ENCODE results near the gene SSH3. TPM values are rescaled to one million over a fixed set of nuclear protein-coding genes. Genes with fewer than 3 reads are reported as not detected.

Gene SSH3
- total RNA-seq, 6 donors from 2014 or later, result 35.9 to 99.2 (median 53.8) TPM

DNA sequence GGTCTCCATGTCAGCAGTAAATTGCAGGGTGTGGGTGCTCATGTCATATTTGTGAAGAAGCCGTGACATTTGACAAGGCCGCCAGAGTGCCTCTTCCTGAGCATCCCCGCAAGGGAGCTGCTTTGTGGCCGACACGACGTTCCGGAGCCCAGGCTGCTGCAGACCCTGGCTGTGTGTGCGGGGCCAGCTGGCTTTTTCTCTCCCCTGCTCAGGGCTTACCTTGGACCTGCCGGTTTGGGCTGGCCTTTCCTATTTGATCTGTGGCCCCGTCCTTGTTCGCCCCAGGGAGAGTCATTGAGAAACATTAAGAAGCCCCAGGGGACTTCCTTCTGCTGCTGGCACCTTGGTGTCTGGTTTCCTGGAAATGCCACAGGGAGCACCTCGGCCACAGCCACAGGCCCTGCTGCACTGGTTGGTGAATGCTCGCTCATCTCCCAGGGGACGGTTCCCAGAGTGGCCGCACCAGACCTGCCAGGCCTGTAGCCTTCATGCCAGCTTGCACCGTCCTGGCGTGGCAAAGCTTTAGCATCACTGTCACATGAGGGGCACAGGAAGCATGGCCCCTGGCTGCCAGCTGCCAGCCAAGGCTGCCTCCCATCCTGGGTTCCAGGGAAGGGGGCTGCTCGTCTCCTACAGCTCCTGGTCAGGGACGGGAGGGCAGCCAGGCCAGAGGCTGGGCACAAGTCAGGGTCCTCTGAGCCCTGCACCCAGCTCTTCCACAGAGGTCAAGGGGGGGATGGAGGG lies 31.6 kb upstream of the SSH3 start:
- ATAC-seq (ENCODE audit: low FRiP score in 2 of 2), result no peak
- WGBS, 2 donors, result 24 to 40% methylated on average over 2 to 19 of the region's 19 CpGs
- Histone ChIP-seq H3K27me3 (no peaks in the 10 kb centered on the region), H3K4me1 (peaks cover 93 to 96% (median 95%) of the 10 kb centered on the region in 4 donors), H3K27ac (peak overlapping the region; percentile 80 to 99 (median 94)), H3K9me3 (no peaks in the 10 kb centered on the region), H3K4me3 (peak overlapping the region in 2 of 4 donors; percentile 16 to 99), H3K36me3 (peaks cover 0 to 16% (median 3%) of the 10 kb centered on the region in 4 donors)
- DNase-seq, result peak; percentile 53 to 66
- TF ChIP-seq, protein P1, sequence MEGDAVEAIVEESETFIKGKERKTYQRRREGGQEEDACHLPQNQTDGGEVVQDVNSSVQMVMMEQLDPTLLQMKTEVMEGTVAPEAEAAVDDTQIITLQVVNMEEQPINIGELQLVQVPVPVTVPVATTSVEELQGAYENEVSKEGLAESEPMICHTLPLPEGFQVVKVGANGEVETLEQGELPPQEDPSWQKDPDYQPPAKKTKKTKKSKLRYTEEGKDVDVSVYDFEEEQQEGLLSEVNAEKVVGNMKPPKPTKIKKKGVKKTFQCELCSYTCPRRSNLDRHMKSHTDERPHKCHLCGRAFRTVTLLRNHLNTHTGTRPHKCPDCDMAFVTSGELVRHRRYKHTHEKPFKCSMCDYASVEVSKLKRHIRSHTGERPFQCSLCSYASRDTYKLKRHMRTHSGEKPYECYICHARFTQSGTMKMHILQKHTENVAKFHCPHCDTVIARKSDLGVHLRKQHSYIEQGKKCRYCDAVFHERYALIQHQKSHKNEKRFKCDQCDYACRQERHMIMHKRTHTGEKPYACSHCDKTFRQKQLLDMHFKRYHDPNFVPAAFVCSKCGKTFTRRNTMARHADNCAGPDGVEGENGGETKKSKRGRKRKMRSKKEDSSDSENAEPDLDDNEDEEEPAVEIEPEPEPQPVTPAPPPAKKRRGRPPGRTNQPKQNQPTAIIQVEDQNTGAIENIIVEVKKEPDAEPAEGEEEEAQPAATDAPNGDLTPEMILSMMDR (IDR thresholded peaks at IDR 0.05), result no peak
- TF ChIP-seq POLR2A (IDR thresholded peaks at IDR 0.05), result no peak
- TF ChIP-seq EP300 (IDR thresholded peaks at IDR 0.05), result no peak
- TF ChIP-seq POLR2AphosphoS5 (IDR thresholded peaks at IDR 0.05), result no peak

DNA sequence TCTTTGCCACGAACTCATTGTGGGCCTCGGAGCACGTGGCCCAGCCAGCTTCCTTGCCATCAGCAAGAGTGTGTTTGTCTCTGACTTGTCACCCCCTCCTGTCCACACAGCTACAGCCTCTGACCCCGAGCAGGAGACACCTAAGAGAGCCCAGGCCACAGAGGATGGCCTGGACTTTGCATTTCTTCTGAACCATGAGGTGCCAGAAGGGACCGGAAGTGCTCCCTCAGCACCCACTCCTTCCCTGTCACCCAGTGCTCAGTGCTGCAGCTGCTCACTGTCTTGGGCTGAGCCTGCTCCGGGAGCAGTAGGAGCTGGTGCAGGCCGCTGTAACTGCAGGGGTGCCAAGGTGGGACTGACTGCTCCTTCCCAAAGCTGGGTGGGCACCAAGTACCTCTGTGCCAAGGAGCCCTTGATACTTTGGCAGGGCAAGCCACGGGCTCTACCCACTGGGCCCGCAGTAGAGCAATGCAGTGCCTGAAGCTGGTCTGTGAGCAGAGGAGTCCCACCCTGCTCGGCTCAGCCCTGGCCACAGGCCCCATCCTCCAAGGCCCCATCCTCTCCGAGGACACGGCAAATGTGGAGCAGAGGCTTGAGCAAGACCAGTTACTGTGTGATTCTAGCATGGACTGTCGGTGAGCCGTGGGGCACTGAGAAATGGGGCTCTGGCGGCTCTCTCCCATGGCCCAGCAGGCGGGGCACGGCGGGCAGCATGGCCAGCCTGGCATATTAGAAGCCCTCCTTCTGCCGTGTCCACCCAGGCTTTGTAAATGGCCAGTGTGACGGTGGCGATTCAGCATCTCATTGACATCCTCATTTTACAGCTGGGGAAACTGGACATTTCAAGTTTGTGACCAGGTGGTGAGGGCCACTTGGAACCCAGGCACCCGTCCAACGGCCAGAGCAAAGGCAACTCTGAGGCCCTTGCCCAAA lies 30.7 kb upstream of the SSH3 start:
- Histone ChIP-seq H3K27me3 (no peaks in the 10 kb centered on the region), H3K9me3 (no peaks in the 10 kb centered on the region), H3K4me3 (peak overlapping the region in 2 of 4 donors; percentile 1 to 16), H3K27ac (peak overlapping the region; percentile 80 to 99 (median 94)), H3K4me1 (peaks cover 98 to 100% (median 100%) of the 10 kb centered on the region in 4 donors), H3K36me3 (peaks cover 0 to 16% (median 3%) of the 10 kb centered on the region in 4 donors)
- ATAC-seq (ENCODE audit: low FRiP score in 2 of 2), result peak in 1 of 2 donors; percentile 13
- 33 to 63% methylated on average over 4 to 20 of the region's 23 CpGs for WGBS, 2 donors
- DNase-seq, result peak; percentile 33 to 75
- TF ChIP-seq POLR2AphosphoS5 (IDR thresholded peaks at IDR 0.05), result no peak

DNA sequence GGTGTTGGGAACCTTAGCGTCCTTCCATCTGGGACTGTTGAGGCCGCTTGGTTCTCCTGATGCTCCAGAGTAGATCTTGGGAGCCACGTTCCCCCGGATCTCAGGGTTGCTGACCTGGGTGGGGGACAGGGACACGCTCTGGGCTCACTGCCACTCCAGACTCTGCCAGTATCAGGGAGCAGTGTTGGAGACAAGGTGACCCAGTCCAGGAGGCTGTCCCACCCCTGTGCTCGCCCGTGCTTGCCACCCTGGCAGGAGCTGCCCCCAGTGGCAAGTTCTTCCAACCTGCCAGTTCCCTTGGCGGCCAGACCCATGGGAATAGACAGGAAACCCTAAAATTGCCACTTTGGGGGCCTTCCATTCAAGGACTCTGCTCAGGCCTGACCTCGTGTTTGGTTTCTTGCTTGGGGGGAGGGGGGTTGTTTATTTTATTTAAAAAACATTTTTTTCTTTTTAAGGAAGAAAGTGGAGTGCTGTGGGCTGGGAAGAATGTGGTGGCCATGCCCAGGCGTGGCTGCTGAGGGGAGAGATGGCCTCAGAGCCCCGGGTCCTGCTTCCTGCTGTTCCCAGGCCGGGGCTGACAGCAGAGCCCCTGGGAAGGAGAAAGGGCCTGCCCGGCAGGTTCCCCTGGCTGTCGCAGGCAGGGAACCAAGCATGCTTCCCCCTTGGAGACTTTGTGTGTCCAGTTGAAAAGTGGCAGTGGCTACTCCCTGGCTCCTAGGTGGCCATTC lies 29.9 kb upstream of the SSH3 start:
- DNase-seq (peak in 1 of 2 donors; percentile 68), ATAC-seq (ENCODE audit: low FRiP score in 2 of 2) (no peak)
- 22 to 45% methylated on average over 11 to 14 of the region's 14 CpGs for WGBS, 2 donors
- H3K36me3 ChIP-seq, result peaks cover 0 to 17% (median 4%) of the 10 kb centered on the region in 4 donors
- H3K4me3 ChIP-seq, result no peak overlapping the region
- H3K9me3 ChIP-seq, result no peaks in the 10 kb centered on the region
- H3K27me3 ChIP-seq, result no peaks in the 10 kb centered on the region
- no peak for TF ChIP-seq POLR2A (IDR thresholded peaks at IDR 0.05)
- TF ChIP-seq POLR2AphosphoS5 (IDR thresholded peaks at IDR 0.05), result no peak
- TF ChIP-seq EP300 (IDR thresholded peaks at IDR 0.05), result no peak
- TF ChIP-seq, protein P1 (IDR thresholded peaks at IDR 0.05), result no peak
- H3K4me1 ChIP-seq, result peaks cover 98 to 100% (median 100%) of the 10 kb centered on the region in 4 donors
- peak overlapping the region; percentile 80 to 99 (median 94) for H3K27ac ChIP-seq

DNA sequence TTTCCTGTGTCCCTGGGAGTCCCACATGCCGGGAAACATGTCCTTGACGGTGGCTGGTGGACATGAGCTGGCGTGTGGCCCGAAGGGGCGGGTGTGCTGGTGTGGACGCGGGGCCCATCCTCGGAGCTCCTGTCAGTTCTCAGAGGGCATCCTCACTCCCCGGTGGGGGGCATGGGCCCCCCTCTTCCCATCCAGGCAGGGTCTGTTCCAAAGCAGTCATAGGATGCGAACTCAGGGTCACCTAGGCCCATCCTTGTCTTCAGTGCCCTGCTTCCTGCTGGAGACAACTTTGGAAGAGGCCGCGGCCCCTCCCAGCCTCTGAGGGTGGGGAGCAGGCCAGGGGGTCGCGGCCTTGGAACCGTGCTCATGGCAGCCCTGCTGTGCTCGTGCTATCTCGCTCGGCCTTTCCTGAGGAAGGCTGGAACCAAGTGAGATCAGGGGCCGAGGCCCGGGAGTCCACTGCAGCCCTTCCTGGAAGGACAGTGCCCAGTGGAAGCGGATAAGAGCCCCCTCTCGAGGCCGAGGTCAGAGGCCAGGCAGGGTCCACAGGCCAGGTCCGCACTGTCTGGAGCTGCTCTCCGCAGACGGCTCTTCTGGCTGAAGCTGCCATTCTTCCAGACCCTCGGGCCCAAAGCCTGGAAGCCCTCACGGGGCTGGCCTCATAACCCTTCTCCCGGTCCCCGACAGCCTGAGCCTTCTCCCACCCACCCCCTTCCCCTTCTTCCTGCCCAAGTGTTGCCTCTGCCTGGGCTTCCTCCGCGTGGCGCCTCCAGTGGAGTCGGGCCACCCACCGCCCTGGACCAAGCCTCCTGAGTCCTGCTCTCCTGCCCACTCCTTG lies 28.3 kb upstream of the SSH3 start:
- DNase-seq, result peak; percentile 31 to 76
- H3K27ac ChIP-seq, result peak overlapping the region; percentile 92 to 99 (median 97)
- H3K4me1 ChIP-seq, result peaks cover 91 to 100% (median 96%) of the 10 kb centered on the region in 4 donors
- H3K9me3 ChIP-seq, result no peaks in the 10 kb centered on the region
- no peak for ATAC-seq (ENCODE audit: low FRiP score in 2 of 2)
- 52 to 61% methylated on average over 15 to 24 of the region's 35 CpGs for WGBS, 2 donors
- H3K27me3 ChIP-seq, result no peaks in the 10 kb centered on the region
- peak overlapping the region in 1 of 4 donors; percentile 0 for H3K4me3 ChIP-seq
- TF ChIP-seq EP300 (IDR thresholded peaks at IDR 0.05) (no peak), POLR2A (IDR thresholded peaks at IDR 0.05) (no peak), POLR2AphosphoS5 (IDR thresholded peaks at IDR 0.05) (peak in 1 of 2 donors; percentile 47)
- TF ChIP-seq, protein P1 (IDR thresholded peaks at IDR 0.05), result no peak
- peaks cover 6 to 24% (median 14%) of the 10 kb centered on the region in 4 donors for H3K36me3 ChIP-seq

Data from upper lobe of left lung (tissue), 6 donors.